HCT116 (cell line): ENCODE data around the gene SMG9. TPM values are rescaled to one million over a fixed set of nuclear protein-coding genes. Genes with fewer than 3 reads are reported as not detected.

ENCODE experiments used
- ATAC-seq: fragments of 200-7000 bp; cut with Tn5 transposase; 2 replicates; pipeline ENCODE4 v1.9.1; 2020; ENCODE audit warnings: mild to moderate bottlenecking, moderate library complexity
- BruUV-seq: library from RNA; stranded (reverse); fragments of 400-500 nt; replicated peaks from 2 replicates; lab custom pipeline; 2021; lab: Mats Ljungman, UMichigan
- CTCF ChIA-PET: fragments of 300-600 bp; sonication (Branson Sonifier 250); formaldehyde crosslinking; loops from one replicate; lab custom pipeline; 2021; ENCODE audit warnings: antibody characterized with exemption; lab: Charles Lee
- POLR2A ChIA-PET: fragments of 300-600, 350-600 bp; sonication (Branson Sonifier 250); formaldehyde crosslinking; loops from one replicate; lab custom pipeline; 2021; ENCODE audit warnings: antibody characterized with exemption; lab: Charles Lee
- RAD21 ChIA-PET, 2 experiments: fragments of 300-600 bp; sonication (Branson Sonifier 250); formaldehyde crosslinking; loops; one replicate each; lab custom pipeline; 2023; ENCODE audit warnings: low total read pairs in 2 of 2; ENCODE audit not compliant: uncharacterized antibody in 2 of 2, unreplicated experiment in 2 of 2, low non-redundant PET in 1 of 2; lab: Charles Lee
- DNase-seq: peaks from one replicate; pipeline ENCODE4 v3.0.0-alpha.2; 2010; ENCODE audit warnings: low read depth, low spot score
- H2AFZ ChIP-seq: fragments of 200-600 bp; shearing (Covaris generic), sonication (generic); 2 replicates; pipeline ENCODE4 v1.6.1; 2017; ENCODE audit warnings: low read depth, mixed run types, mixed read lengths, antibody characterized with exemption, low read length; ENCODE audit not compliant: poor library complexity, severe bottlenecking
- H3K27ac ChIP-seq: 2 replicates; pipeline ENCODE4 v1.5.1; 2012; ENCODE audit warnings: low read depth, low read length
- H3K27me3 ChIP-seq: fragments of 200-600 bp; sonication (generic); 2 replicates; pipeline ENCODE4 v1.6.1; 2016; ENCODE audit warnings: mixed run types, low read length, mixed read lengths; ENCODE audit not compliant: insufficient read depth
- H3K36me3 ChIP-seq, 2 experiments: fragments of 200-500 bp in 1 of 2; fragments of 200-600 bp in 1 of 2; sonication (Bioruptor generic) in 1 of 2; sonication (generic) in 1 of 2; 2 replicates each; pipeline versions ENCODE4 v1.5.1 to v1.6.1; 2014 to 2016; ENCODE audit warnings: low read length in 2 of 2, inconsistent platforms in 1 of 2, mixed read lengths in 1 of 2, mixed run types in 1 of 2; ENCODE audit not compliant: insufficient read depth in 2 of 2, control insufficient read depth in 1 of 2
- H3K4me1 ChIP-seq, 2 experiments: fragments of 200-600 bp in 1 of 2; sonication (generic) in 1 of 2; 2 replicates each; pipeline versions ENCODE4 v1.5.1 to v1.6.1; 2012 to 2017; ENCODE audit warnings: low read length in 2 of 2, inconsistent platforms in 1 of 2, mild to moderate bottlenecking in 1 of 2, mixed read lengths in 1 of 2, mixed run types in 1 of 2, moderate library complexity in 1 of 2; ENCODE audit not compliant: insufficient read depth in 2 of 2, control insufficient read depth in 1 of 2
- H3K4me2 ChIP-seq: fragments of 200-600 bp; sonication (generic); 2 replicates; pipeline ENCODE4 v1.6.1; 2017; ENCODE audit warnings: mixed run types, low read length, mixed read lengths
- H3K4me3 ChIP-seq, 2 experiments: fragments of 200-600 bp in 1 of 2; sonication (generic) in 1 of 2; replicated peaks in 1 of 2; 2 replicates each; pipeline ENCODE4 v1.5.1; 2011 to 2016; ENCODE audit warnings: low read length in 2 of 2, control low read depth in 1 of 2, low read depth in 1 of 2, mild to moderate bottlenecking in 1 of 2, mixed read lengths in 1 of 2, mixed run types in 1 of 2
- H3K79me2 ChIP-seq: fragments of 200-600 bp; sonication (generic); 2 replicates; pipeline ENCODE4 v1.6.1; 2017; ENCODE audit warnings: mild to moderate bottlenecking, mixed run types, low read length, moderate library complexity, mixed read lengths; ENCODE audit not compliant: insufficient read depth
- H3K9ac ChIP-seq: fragments of 200-600 bp; sonication (generic); 2 replicates; pipeline ENCODE4 v1.6.1; 2016; ENCODE audit warnings: low read length, mixed read lengths
- H3K9me2 ChIP-seq: fragments of 200-600 bp; sonication (generic), shearing (Covaris generic); 2 replicates; pipeline ENCODE4 v1.6.1; 2017; ENCODE audit warnings: mixed run types, mild to moderate bottlenecking, moderate library complexity; ENCODE audit not compliant: insufficient read depth
- H3K9me3 ChIP-seq, 2 experiments: fragments of 200-500 bp in 1 of 2; fragments of 200-600 bp in 1 of 2; sonication (Bioruptor generic) in 1 of 2; sonication (generic) in 1 of 2; 2 replicates each; pipeline ENCODE4 v1.6.1; 2014 to 2017; ENCODE audit warnings: low read length in 2 of 2, mixed read lengths in 2 of 2, inconsistent platforms in 1 of 2, low read depth in 1 of 2, mild to moderate bottlenecking in 1 of 2, mixed run types in 1 of 2, moderate library complexity in 1 of 2; ENCODE audit not compliant: control insufficient read depth in 1 of 2, insufficient read depth in 1 of 2
- H4K20me1 ChIP-seq: fragments of 200-600 bp; sonication (generic), shearing (Covaris generic); 2 replicates; pipeline ENCODE4 v1.6.1; 2017; ENCODE audit warnings: mixed run types, mild to moderate bottlenecking, moderate library complexity; ENCODE audit not compliant: insufficient read depth
- CBX3 ChIP-seq: IDR thresholded peaks from 2 replicates; pipeline ENCODE4 v1.6.1; 2012; ENCODE audit warnings: low read depth
- CEBPB ChIP-seq: IDR thresholded peaks from 2 replicates; pipeline ENCODE4 v1.6.1; 2012; ENCODE audit warnings: low read depth
- EGR1 ChIP-seq: IDR thresholded peaks from 2 replicates; pipeline ENCODE4 v1.6.1; 2012; ENCODE audit warnings: low read depth
- EZH2 ChIP-seq: fragments of 200-600 bp; sonication (generic); IDR thresholded peaks from 2 replicates; pipeline ENCODE4 v1.6.1; 2017; ENCODE audit warnings: antibody characterized with exemption, mixed run types
- EZH2phosphoT487 ChIP-seq: fragments of 200-600 bp; IDR thresholded peaks from 2 replicates; pipeline ENCODE4 v1.6.1; 2018; ENCODE audit warnings: antibody characterized with exemption, borderline replicate concordance
- FOSL1 ChIP-seq: IDR thresholded peaks from 2 replicates; pipeline ENCODE4 v1.6.1; 2012; ENCODE audit warnings: low read depth
- JUND ChIP-seq: IDR thresholded peaks from 2 replicates; pipeline ENCODE4 v1.6.1; 2012
- POLR2A ChIP-seq: IDR thresholded peaks from 2 replicates; pipeline ENCODE4 v1.7.0; 2011; ENCODE audit warnings: borderline replicate concordance; ENCODE audit not compliant: insufficient read depth, insufficient read length; ENCODE audit errors: extremely low read depth
- POLR2AphosphoS5 ChIP-seq: IDR thresholded peaks from 2 replicates; pipeline ENCODE4 v1.6.1; 2011; ENCODE audit warnings: mild to moderate bottlenecking, low read depth, low read length, moderate library complexity
- RAD21 ChIP-seq: IDR thresholded peaks from 2 replicates; pipeline ENCODE4 v1.6.1; 2012; ENCODE audit warnings: low read depth, mild to moderate bottlenecking
- SIN3A ChIP-seq: IDR thresholded peaks from 2 replicates; pipeline ENCODE4 v1.6.1; 2012; ENCODE audit warnings: low read depth
- SP1 ChIP-seq: IDR thresholded peaks from 2 replicates; pipeline ENCODE4 v1.6.1; 2012; ENCODE audit warnings: low read depth
- SRF ChIP-seq: IDR thresholded peaks from 2 replicates; pipeline ENCODE4 v1.6.1; 2012; ENCODE audit warnings: low read depth
- TCF7L2 ChIP-seq: IDR thresholded peaks from 2 replicates; pipeline ENCODE4 v1.7.0; 2011; ENCODE audit warnings: borderline replicate concordance, inconsistent platforms; ENCODE audit not compliant: insufficient read depth, insufficient read length; ENCODE audit errors: extremely low read depth
- intact Hi-C: fragments of 100-400 bp; cut with micrococcal nuclease; formaldehyde crosslinking; loops from 2 replicates; pipeline ENCODE4 v1.10.0; 2022
- total RNA-seq: library from RNA; stranded (reverse); gene quantifications from one replicate; pipeline ENCODE4 v1.2.1, GENCODE V29; 2021; ENCODE audit not compliant: unreplicated experiment
- TF ChIP-seq, protein P1 (sequence below): IDR thresholded peaks from 2 replicates; pipeline ENCODE4 v1.6.1; 2012; ENCODE audit warnings: low read depth
- TF ChIP-seq, protein P2 (sequence below): IDR thresholded peaks from 2 replicates; pipeline ENCODE4 v1.6.1; 2012
- TF ChIP-seq, protein P3 (sequence below): IDR thresholded peaks from 2 replicates; pipeline ENCODE4 v1.6.1; 2012
- TF ChIP-seq, protein P4 (sequence below): IDR thresholded peaks from 2 replicates; pipeline ENCODE4 v1.6.1; 2011; ENCODE audit warnings: mild to moderate bottlenecking, low read length, moderate library complexity; ENCODE audit not compliant: insufficient replicate concordance; ENCODE audit errors: extremely low read depth

SMG9 gene
- total RNA-seq, 1 experiment from 2014 or later: 80.2 TPM

DNA sequence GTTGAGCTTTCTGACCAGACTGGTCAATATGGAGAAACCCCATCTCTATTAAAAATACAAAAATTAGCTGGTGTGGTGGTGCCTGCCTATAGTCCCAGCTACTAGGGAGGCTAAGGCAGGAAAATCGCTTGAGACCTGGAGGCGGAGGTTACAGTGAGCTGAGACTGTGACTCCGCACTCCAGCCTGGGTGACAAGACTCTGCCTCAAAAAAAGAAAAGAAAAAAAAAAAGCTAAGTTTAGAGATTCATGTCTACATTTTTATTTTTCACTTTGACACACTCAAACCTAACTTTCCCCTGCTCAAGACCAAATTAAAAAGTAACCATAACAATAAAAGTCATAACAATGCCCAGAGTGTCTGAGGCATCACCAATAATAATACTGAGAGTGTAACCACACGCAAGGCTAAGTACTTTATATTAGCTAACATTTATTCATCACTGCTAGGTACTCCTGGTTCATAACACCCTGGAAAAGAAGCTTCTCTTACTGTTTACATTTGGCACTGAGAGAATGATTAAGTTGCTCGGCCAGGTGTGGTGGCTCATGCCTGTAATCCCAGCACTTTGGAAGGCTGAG, 33.2 kb downstream of the SMG9 start:
- peaks cover 4 to 11% of the 10 kb centered on the region in 2 experiments; a peak in 3 of 4 replicates for H3K4me1 ChIP-seq
- DNase-seq (no peak), ATAC-seq (no peak)
- H3K9ac ChIP-seq: no peak overlapping the region
- H3K79me2 ChIP-seq: no peaks in the 10 kb centered on the region
- H3K9me3 ChIP-seq: no peaks in the 10 kb centered on the region
- H3K4me3 ChIP-seq: no peak overlapping the region
- no peak overlapping the region for H3K27ac ChIP-seq
- no peak overlapping the region for H2AFZ ChIP-seq
- ChIA-PET CTCF (interaction anchor here (1.0 to 4.8 kb wide), 6 partner anchors 13 to 274 kb away, joined by 3 to 38 read pairs (median 6); partner anchors contain the start of gene PLAUR), RAD21 (interaction anchor here (0.8 to 1.5 kb wide), 3 partner anchors 53 to 126 kb away, joined by 4 to 7 read pairs (median 5); partner anchors contain the start of gene IRGQ (in 1 of the 2)), POLR2A (interaction anchor here (1.1 to 6.1 kb wide), 3 partner anchors 10 to 52 kb away, joined by 3 to 53 read pairs (median 7); partner anchors contain the start of gene PLAUR)
- intact Hi-C loops: loop anchor here (5.0 kb wide), 1 partner anchor 184 kb away; no protein-coding TSS in a partner anchor
- no peaks in the 10 kb centered on the region for H3K9me2 ChIP-seq
- H3K27me3 ChIP-seq: no peaks in the 10 kb centered on the region
- H4K20me1 ChIP-seq: no peaks in the 10 kb centered on the region
- TF ChIP-seq SP1 (no peak), POLR2AphosphoS5 (no peak), CBX3 (no peak), SRF (no peak), POLR2A (no peak), JUND (no peak), TCF7L2 (no peak), EGR1 (no peak), FOSL1 (no peak), SIN3A (no peak), RAD21 (no peak), CEBPB (no peak), EZH2phosphoT487 (no peak), EZH2 (no peak)
- TF ChIP-seq, protein P1, sequence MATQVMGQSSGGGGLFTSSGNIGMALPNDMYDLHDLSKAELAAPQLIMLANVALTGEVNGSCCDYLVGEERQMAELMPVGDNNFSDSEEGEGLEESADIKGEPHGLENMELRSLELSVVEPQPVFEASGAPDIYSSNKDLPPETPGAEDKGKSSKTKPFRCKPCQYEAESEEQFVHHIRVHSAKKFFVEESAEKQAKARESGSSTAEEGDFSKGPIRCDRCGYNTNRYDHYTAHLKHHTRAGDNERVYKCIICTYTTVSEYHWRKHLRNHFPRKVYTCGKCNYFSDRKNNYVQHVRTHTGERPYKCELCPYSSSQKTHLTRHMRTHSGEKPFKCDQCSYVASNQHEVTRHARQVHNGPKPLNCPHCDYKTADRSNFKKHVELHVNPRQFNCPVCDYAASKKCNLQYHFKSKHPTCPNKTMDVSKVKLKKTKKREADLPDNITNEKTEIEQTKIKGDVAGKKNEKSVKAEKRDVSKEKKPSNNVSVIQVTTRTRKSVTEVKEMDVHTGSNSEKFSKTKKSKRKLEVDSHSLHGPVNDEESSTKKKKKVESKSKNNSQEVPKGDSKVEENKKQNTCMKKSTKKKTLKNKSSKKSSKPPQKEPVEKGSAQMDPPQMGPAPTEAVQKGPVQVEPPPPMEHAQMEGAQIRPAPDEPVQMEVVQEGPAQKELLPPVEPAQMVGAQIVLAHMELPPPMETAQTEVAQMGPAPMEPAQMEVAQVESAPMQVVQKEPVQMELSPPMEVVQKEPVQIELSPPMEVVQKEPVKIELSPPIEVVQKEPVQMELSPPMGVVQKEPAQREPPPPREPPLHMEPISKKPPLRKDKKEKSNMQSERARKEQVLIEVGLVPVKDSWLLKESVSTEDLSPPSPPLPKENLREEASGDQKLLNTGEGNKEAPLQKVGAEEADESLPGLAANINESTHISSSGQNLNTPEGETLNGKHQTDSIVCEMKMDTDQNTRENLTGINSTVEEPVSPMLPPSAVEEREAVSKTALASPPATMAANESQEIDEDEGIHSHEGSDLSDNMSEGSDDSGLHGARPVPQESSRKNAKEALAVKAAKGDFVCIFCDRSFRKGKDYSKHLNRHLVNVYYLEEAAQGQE: no peak
- TF ChIP-seq, protein P2, sequence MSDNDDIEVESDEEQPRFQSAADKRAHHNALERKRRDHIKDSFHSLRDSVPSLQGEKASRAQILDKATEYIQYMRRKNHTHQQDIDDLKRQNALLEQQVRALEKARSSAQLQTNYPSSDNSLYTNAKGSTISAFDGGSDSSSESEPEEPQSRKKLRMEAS: no peak
- TF ChIP-seq, protein P3, sequence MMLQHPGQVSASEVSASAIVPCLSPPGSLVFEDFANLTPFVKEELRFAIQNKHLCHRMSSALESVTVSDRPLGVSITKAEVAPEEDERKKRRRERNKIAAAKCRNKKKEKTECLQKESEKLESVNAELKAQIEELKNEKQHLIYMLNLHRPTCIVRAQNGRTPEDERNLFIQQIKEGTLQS: no peak
- TF ChIP-seq, protein P4, sequence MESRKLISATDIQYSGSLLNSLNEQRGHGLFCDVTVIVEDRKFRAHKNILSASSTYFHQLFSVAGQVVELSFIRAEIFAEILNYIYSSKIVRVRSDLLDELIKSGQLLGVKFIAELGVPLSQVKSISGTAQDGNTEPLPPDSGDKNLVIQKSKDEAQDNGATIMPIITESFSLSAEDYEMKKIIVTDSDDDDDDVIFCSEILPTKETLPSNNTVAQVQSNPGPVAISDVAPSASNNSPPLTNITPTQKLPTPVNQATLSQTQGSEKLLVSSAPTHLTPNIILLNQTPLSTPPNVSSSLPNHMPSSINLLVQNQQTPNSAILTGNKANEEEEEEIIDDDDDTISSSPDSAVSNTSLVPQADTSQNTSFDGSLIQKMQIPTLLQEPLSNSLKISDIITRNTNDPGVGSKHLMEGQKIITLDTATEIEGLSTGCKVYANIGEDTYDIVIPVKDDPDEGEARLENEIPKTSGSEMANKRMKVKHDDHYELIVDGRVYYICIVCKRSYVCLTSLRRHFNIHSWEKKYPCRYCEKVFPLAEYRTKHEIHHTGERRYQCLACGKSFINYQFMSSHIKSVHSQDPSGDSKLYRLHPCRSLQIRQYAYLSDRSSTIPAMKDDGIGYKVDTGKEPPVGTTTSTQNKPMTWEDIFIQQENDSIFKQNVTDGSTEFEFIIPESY: no peak
- no TSS peak for BruUV-seq
- H3K36me3 ChIP-seq: no peaks in the 10 kb centered on the region
- H3K4me2 ChIP-seq: no peak overlapping the region
